A549 (cell line): ENCODE measurements around the gene XRCC4. TPM values are rescaled to one million over a fixed set of nuclear protein-coding genes. Genes with fewer than 3 reads are reported as not detected.
A peak's percentile ranks its signal among the peaks of the same experiment; 100 is the strongest.

ENCODE experiments used
- ATAC-seq, 2 experiments: fragments of 200-7000 bp in 1 of 2; fragments of >200 bp in 1 of 2; cut with Nextera tagmentation in 1 of 2; cut with Tn5 transposase in 1 of 2; 3 replicates each; pipeline versions ENCODE4 v1.8.0 to v1.9.1; 2018 to 2020; ENCODE audit warnings: mild to moderate bottlenecking in 1 of 2, moderate library complexity in 1 of 2
- CTCF ChIA-PET: fragments of 300-600 bp; sonication (Branson Sonifier 250); formaldehyde crosslinking; extraction: SDS; loops from one replicate; lab custom pipeline; 2021; ENCODE audit warnings: antibody characterized with exemption, inconsistent platforms; lab: Yijun Ruan, JAX
- POLR2A ChIA-PET: fragments of 350-600 bp; formaldehyde crosslinking; extraction: SDS; loops from one replicate; lab custom pipeline; 2021; ENCODE audit warnings: antibody characterized with exemption, inconsistent platforms; lab: Yijun Ruan, JAX
- DNase-seq, 2 experiments: peaks; one replicate each; pipeline versions ENCODE4 v3.0.0 to v3.0.0-alpha.2; 2011 to 2016; ENCODE audit warnings: low read depth in 1 of 2, low spot score in 1 of 2
- FAIRE-seq: peaks from 2 replicates; lab custom pipeline; 2011; peaks lifted over from hg19 to GRCh38; lab: Jason Lieb, UNC
- H3K27ac ChIP-seq, 2 experiments: fragments of >200 bp; sonication (Bioruptor Twin); formaldehyde crosslinking; 3 replicates each; pipeline ENCODE4 v1.5.1; 2016 to 2017
- H3K4me1 ChIP-seq: fragments of >200 bp; sonication (Bioruptor Twin); formaldehyde crosslinking; 3 replicates; pipeline ENCODE4 v1.6.1; 2016
- H3K4me2 ChIP-seq: fragments of >200 bp; sonication (Bioruptor Twin); formaldehyde crosslinking; 3 replicates; pipeline ENCODE4 v1.6.1; 2016
- H3K4me3 ChIP-seq: fragments of >200 bp; sonication (Bioruptor Twin); formaldehyde crosslinking; 3 replicates; pipeline ENCODE4 v1.5.1; 2016
- H3K9me3 ChIP-seq: fragments of >200 bp; sonication (Bioruptor Twin); formaldehyde crosslinking; 3 replicates; pipeline ENCODE4 v1.6.1; 2016
- EHMT2 ChIP-seq: fragments of 200-600 bp; sonication (generic); IDR thresholded peaks from 2 replicates; pipeline ENCODE4 v1.6.1; 2016; ENCODE audit warnings: antibody characterized with exemption, low read depth, mild to moderate bottlenecking, moderate library complexity
- FOSB ChIP-seq: fragments of 250-450 bp; sonication (Bioruptor Pico); IDR thresholded peaks from 2 replicates; pipeline ENCODE4 v1.5.0; 2020; ENCODE audit warnings: mild to moderate bottlenecking, moderate library complexity
- GATA3 ChIP-seq: IDR thresholded peaks from 2 replicates; pipeline ENCODE4 v1.6.1; 2012; ENCODE audit warnings: borderline replicate concordance
- HOXB13 ChIP-seq: fragments of 250-450 bp; sonication (Bioruptor Pico); IDR thresholded peaks from 2 replicates; pipeline ENCODE4 v1.5.0; 2020; ENCODE audit warnings: low read depth, mild to moderate bottlenecking, moderate library complexity
- JUNB ChIP-seq: fragments of >200 bp; sonication (Bioruptor Twin); formaldehyde crosslinking; IDR thresholded peaks from 2 replicates; pipeline ENCODE4 v1.6.1; 2016
- MYC ChIP-seq: IDR thresholded peaks from 2 replicates; pipeline ENCODE4 v1.6.1; 2012; ENCODE audit warnings: mild to moderate bottlenecking, inconsistent platforms, low read length, improper control_type of control experiment, borderline replicate concordance
- NFE2L2 ChIP-seq: fragments of 150-350 bp; conservative IDR thresholded peaks from 2 replicates; pipeline ENCODE4 v1.6.1; 2014; ENCODE audit warnings: low read length
- NPAS2 ChIP-seq: fragments of 250-450 bp; sonication (Bioruptor Pico); IDR thresholded peaks from 2 replicates; pipeline ENCODE4 v1.8.0; 2022; ENCODE audit warnings: mild to moderate bottlenecking, moderate library complexity, borderline replicate concordance
- NR3C1 ChIP-seq: fragments of >200 bp; sonication (Bioruptor Twin); formaldehyde crosslinking; IDR thresholded peaks from 3 replicates; pipeline ENCODE4 v1.6.1; 2017
- RAD21 ChIP-seq, 2 experiments: fragments of >200 bp in 1 of 2; sonication (Bioruptor Twin) in 1 of 2; formaldehyde crosslinking in 1 of 2; IDR thresholded peaks in 1 of 2; conservative IDR thresholded peaks in 1 of 2; 2 replicates in 1 of 2; 3 replicates in 1 of 2; pipeline ENCODE4 v1.6.1; 2012 to 2018; ENCODE audit warnings: inconsistent platforms in 1 of 2
- RNF2 ChIP-seq: fragments of 200-600 bp; sonication (generic); IDR thresholded peaks from 2 replicates; pipeline ENCODE4 v1.6.1; 2016; ENCODE audit warnings: low read depth, mild to moderate bottlenecking, antibody characterized with exemption, moderate library complexity, borderline replicate concordance
- SMC3 ChIP-seq: fragments of >200 bp; sonication (Bioruptor Twin); formaldehyde crosslinking; IDR thresholded peaks from 3 replicates; pipeline ENCODE4 v1.6.1; 2018; ENCODE audit warnings: inconsistent platforms
- ZFP36 ChIP-seq: fragments of 450-650 bp; IDR thresholded peaks from 2 replicates; pipeline ENCODE4 v1.6.1; 2014; ENCODE audit warnings: borderline replicate concordance; ENCODE audit not compliant: partially characterized antibody
- ZSCAN20 ChIP-seq: fragments of 250-450 bp; sonication (Bioruptor Pico); IDR thresholded peaks from 2 replicates; pipeline ENCODE4 v1.8.0; 2022; ENCODE audit warnings: mild to moderate bottlenecking, moderate library complexity
- WGBS: methylation state at CpG from one replicate; pipeline ENCODE4 v1.1.6; 2017; ENCODE audit errors: missing lambda C conversion rate; 5-methylcytosine and 5-hydroxymethylcytosine counted together
- polyA plus RNA-seq, 4 experiments: library from polyadenylated mRNA; depleted of rRNA in 3 of 4; stranded (reverse); fragments of >200 nt; fragmentation: RNase III in 1 of 4; extraction: RNeasy Plus Mini Kit Qiagen cat#74134 plus additional on column Dnase treatment in 1 of 4; gene quantifications; 2 replicates in 3 of 4; 3 replicates in 1 of 4; pipeline ENCODE4 v1.2.3, GENCODE V29; 2011 to 2017
- TF ChIP-seq, protein P1 (sequence below): fragments of 150-350 bp; IDR thresholded peaks from 2 replicates; pipeline ENCODE4 v1.6.1; 2014; ENCODE audit warnings: low read depth, mild to moderate bottlenecking, low read length
- TF ChIP-seq, protein P2 (sequence below): fragments of >200 bp; sonication (Bioruptor Twin); formaldehyde crosslinking; IDR thresholded peaks from 2 replicates; pipeline ENCODE4 v1.6.1; 2016
- TF ChIP-seq, protein P3 (sequence below): fragments of 450-650 bp; IDR thresholded peaks from 2 replicates; pipeline ENCODE4 v1.6.1; 2014; ENCODE audit warnings: antibody characterized with exemption
- TF ChIP-seq, protein P4 (sequence below): fragments of >200 bp; sonication (Bioruptor Twin); formaldehyde crosslinking; IDR thresholded peaks from 3 replicates; pipeline ENCODE4 v1.5.1; 2016

Gene XRCC4
- polyA plus RNA-seq, 2 of the 4 experiments (the other 2 are of a cell fraction), result 14.3 to 14.8 TPM

DNA sequence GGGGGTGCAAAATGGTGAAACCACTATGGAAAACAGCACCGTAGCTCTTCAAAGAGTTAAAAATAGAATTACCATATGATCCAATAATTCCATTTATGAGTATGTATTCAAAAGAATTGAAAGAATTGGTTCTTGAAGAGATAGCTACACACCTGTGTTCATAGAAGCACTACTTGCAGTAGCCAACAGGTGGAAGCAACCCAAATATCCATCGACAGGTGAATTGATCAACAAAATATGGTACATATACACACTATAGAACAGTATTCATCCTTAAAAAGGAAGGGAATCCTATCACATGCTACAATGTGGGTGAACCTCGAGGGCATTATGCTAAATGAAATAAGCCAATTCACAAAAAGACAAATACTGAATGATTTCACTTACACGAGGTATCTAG lies 308.5 kb downstream of the XRCC4 start:
- ATAC-seq (no peak), FAIRE-seq (no peak), DNase-seq (no peak)
- no peaks in the 10 kb centered on the region for H3K9me3 ChIP-seq
- TF ChIP-seq RAD21 (conservative IDR thresholded peaks at IDR 0.05 in 1 of 2, IDR thresholded peaks at IDR 0.05 in 1 of 2), result no peak
- ChIA-PET POLR2A (no interaction called here), CTCF (no interaction called here)
- no peak overlapping the region for H3K4me3 ChIP-seq
- 59% methylated on average over 4 of the region's 4 CpGs for WGBS
- H3K4me2 ChIP-seq, result no peak overlapping the region
- no peak overlapping the region for H3K27ac ChIP-seq
- H3K4me1 ChIP-seq, result peaks cover 21% of the 10 kb centered on the region; the same call in 2 of the 3 replicates

DNA sequence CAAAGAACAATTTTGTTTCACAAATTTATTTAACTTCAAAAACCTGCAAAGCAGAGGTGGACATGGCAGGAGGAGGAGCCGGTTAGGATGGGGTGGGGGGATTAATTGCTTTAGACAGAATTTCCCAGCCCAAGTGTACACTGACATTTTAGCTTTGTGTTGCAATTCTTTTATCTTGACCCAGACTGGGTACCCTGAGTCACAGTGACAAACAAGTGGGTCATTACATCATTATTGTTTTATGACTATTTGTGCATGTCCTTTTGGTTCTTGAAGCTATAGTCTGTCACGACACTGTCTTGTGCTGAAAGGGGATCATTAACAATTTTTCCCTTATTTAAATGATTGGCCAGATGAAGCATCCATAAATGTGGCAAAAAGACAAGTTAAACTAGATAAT lies 309.7 kb downstream of the XRCC4 start:
- CTCF ChIA-PET, result interaction anchor here (0.7 kb wide), 1 partner anchor 10 kb away, joined by 3 read pairs; no protein-coding TSS in a partner anchor
- ATAC-seq, result no peak
- TF ChIP-seq HOXB13 (CRISPR knock-in tag), result no peak
- peak; percentile 14; the same call in 1 of the 2 replicates for TF ChIP-seq JUNB
- no peak for FAIRE-seq
- Histone ChIP-seq H3K27ac (no peak overlapping the region), H3K4me1 (peaks cover 21% of the 10 kb centered on the region; the same call in 2 of the 3 replicates), H3K4me2 (peak overlapping the region; percentile 57), H3K9me3 (no peaks in the 10 kb centered on the region), H3K4me3 (no peak overlapping the region)
- peak in 1 of 2 experiments; percentile 7 for DNase-seq
- POLR2A ChIA-PET, result no interaction called here
- 42% methylated on average over 2 of the region's 2 CpGs for WGBS

DNA sequence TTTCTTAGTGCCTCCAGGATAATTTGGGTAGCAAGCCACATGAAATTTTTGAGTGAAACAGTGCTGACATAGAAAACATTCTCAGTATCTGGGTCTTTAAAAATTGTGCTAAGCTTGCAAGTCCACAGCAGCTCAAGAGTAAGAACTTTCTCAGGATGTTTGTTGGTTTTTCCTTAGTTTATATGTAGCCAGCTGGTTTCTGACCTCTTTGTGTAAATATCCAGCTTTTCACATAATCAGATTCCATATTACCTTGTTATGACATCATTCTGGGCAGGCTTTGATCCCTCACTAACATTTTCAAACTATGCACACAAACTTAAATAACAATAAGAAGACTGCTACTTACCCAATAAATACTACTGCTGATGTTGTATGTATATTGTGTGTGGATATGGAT lies 311.3 kb downstream of the XRCC4 start:
- FAIRE-seq, result no peak
- POLR2A ChIA-PET, result no interaction called here
- Histone ChIP-seq H3K9me3 (no peaks in the 10 kb centered on the region), H3K4me3 (no peak overlapping the region)
- no peak for ATAC-seq
- TF ChIP-seq NFE2L2 (no peak), EHMT2 (no peak), SMC3 (no peak), NPAS2 (CRISPR knock-in tag) (no peak), RNF2 (no peak), FOSB (CRISPR knock-in tag) (no peak), JUNB (no peak), MYC (no peak), ZFP36 (no peak), ZSCAN20 (CRISPR knock-in tag) (no peak), NR3C1 (no peak), GATA3 (no peak), HOXB13 (CRISPR knock-in tag) (no peak)
- TF ChIP-seq, protein P1, sequence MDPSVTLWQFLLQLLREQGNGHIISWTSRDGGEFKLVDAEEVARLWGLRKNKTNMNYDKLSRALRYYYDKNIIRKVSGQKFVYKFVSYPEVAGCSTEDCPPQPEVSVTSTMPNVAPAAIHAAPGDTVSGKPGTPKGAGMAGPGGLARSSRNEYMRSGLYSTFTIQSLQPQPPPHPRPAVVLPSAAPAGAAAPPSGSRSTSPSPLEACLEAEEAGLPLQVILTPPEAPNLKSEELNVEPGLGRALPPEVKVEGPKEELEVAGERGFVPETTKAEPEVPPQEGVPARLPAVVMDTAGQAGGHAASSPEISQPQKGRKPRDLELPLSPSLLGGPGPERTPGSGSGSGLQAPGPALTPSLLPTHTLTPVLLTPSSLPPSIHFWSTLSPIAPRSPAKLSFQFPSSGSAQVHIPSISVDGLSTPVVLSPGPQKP, result no peak
- TF ChIP-seq, protein P2, sequence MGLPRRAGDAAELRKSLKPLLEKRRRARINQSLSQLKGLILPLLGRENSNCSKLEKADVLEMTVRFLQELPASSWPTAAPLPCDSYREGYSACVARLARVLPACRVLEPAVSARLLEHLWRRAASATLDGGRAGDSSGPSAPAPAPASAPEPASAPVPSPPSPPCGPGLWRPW, result no peak
- TF ChIP-seq, protein P3, sequence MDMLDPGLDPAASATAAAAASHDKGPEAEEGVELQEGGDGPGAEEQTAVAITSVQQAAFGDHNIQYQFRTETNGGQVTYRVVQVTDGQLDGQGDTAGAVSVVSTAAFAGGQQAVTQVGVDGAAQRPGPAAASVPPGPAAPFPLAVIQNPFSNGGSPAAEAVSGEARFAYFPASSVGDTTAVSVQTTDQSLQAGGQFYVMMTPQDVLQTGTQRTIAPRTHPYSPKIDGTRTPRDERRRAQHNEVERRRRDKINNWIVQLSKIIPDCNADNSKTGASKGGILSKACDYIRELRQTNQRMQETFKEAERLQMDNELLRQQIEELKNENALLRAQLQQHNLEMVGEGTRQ, result no peak
- TF ChIP-seq, protein P4, sequence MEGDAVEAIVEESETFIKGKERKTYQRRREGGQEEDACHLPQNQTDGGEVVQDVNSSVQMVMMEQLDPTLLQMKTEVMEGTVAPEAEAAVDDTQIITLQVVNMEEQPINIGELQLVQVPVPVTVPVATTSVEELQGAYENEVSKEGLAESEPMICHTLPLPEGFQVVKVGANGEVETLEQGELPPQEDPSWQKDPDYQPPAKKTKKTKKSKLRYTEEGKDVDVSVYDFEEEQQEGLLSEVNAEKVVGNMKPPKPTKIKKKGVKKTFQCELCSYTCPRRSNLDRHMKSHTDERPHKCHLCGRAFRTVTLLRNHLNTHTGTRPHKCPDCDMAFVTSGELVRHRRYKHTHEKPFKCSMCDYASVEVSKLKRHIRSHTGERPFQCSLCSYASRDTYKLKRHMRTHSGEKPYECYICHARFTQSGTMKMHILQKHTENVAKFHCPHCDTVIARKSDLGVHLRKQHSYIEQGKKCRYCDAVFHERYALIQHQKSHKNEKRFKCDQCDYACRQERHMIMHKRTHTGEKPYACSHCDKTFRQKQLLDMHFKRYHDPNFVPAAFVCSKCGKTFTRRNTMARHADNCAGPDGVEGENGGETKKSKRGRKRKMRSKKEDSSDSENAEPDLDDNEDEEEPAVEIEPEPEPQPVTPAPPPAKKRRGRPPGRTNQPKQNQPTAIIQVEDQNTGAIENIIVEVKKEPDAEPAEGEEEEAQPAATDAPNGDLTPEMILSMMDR, result no peak
- TF ChIP-seq, all 56 proteins: peak for 0
- DNase-seq, result peak in 1 of 2 experiments; percentile 9
- H3K4me1 ChIP-seq, result peaks cover 21% of the 10 kb centered on the region; the same call in 2 of the 3 replicates
- CTCF ChIA-PET, result no interaction called here
- H3K4me2 ChIP-seq, result 0 out of 3 replicates have a peak overlapping the region, but pooled peaks have one; percentile 15
- no peak overlapping the region for H3K27ac ChIP-seq
